Measurements from ENCODE around the gene C1orf216. TPM values are rescaled to one million over a fixed set of nuclear protein-coding genes. Genes with fewer than 3 reads are reported as not detected.

C1orf216 gene
- total RNA-seq, 1 donor from 2014 or later, result 6.0 TPM

DNA sequence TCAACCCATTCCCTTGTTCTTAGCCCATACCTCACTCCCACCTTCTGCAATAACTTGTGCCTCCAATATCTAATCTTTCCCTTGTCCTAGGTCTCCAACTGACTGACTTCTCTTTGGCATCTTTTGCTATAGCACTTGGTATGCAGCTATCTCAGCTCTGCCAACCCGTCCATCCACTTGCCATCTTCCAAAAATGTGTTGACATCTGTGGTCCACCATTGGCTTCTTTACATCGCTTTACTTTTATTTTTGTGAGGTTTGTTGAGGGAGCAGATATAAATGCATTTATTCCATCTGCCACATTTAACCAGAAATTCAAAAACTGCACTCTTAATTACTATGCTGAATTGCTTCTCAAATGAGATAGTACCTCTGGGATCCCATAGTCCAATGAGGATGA lies 52.5 kb downstream of the C1orf216 start:
- no peak overlapping the region for H3K4me3 ChIP-seq (ENCODE audit: low read depth, low read length)
- DNase-seq (ENCODE audit: low read depth), result no peak
- TF ChIP-seq, protein P1, sequence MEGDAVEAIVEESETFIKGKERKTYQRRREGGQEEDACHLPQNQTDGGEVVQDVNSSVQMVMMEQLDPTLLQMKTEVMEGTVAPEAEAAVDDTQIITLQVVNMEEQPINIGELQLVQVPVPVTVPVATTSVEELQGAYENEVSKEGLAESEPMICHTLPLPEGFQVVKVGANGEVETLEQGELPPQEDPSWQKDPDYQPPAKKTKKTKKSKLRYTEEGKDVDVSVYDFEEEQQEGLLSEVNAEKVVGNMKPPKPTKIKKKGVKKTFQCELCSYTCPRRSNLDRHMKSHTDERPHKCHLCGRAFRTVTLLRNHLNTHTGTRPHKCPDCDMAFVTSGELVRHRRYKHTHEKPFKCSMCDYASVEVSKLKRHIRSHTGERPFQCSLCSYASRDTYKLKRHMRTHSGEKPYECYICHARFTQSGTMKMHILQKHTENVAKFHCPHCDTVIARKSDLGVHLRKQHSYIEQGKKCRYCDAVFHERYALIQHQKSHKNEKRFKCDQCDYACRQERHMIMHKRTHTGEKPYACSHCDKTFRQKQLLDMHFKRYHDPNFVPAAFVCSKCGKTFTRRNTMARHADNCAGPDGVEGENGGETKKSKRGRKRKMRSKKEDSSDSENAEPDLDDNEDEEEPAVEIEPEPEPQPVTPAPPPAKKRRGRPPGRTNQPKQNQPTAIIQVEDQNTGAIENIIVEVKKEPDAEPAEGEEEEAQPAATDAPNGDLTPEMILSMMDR (conservative IDR thresholded peaks at IDR 0.05; ENCODE audit: low read depth, low read length), result no peak

Other genes with a start within 250 kb of the C1orf216 start
- 26.2 and 45.7 TPM in 2 replicates for gene KIAA0319L, start 161.5 kb downstream of the C1orf216 start, total RNA-seq
- 12.5 and 15.2 TPM in 2 replicates for gene NCDN, start 161.1 kb downstream of the C1orf216 start, total RNA-seq
- 1.0 TPM in 2 replicates for gene TFAP2E, start 145.6 kb downstream of the C1orf216 start, total RNA-seq
- 85.6 and 115 TPM in 2 replicates for gene PSMB2, start 77.4 kb downstream of the C1orf216 start, total RNA-seq
- 32.5 and 50.6 TPM in 2 replicates for gene CLSPN, start 51.1 kb upstream of the C1orf216 start, total RNA-seq
- gene AGO4, start 89.1 kb upstream of the C1orf216 start, total RNA-seq, result 4.3 and 5.9 TPM in 2 replicates
- gene AGO1, start 164.3 kb upstream of the C1orf216 start, total RNA-seq, result 9.2 and 14.3 TPM in 2 replicates
- 6.0 and 19.1 TPM in 2 replicates for gene AGO3, start 212.2 kb upstream of the C1orf216 start, total RNA-seq